Erythroblast (primary cell): Measurements from ENCODE around the gene LLCFC1.

Experiments used
- GATA1 ChIP-seq: IDR thresholded peaks from 2 replicates; pipeline ENCODE4 v1.6.1; 2011; ENCODE audit warnings: low read depth, mild to moderate bottlenecking, control low read depth, low read length, moderate library complexity
- POLR2A ChIP-seq: IDR thresholded peaks from 2 replicates; pipeline ENCODE4 v1.6.1; 2011; ENCODE audit warnings: mild to moderate bottlenecking, low read length

DNA sequence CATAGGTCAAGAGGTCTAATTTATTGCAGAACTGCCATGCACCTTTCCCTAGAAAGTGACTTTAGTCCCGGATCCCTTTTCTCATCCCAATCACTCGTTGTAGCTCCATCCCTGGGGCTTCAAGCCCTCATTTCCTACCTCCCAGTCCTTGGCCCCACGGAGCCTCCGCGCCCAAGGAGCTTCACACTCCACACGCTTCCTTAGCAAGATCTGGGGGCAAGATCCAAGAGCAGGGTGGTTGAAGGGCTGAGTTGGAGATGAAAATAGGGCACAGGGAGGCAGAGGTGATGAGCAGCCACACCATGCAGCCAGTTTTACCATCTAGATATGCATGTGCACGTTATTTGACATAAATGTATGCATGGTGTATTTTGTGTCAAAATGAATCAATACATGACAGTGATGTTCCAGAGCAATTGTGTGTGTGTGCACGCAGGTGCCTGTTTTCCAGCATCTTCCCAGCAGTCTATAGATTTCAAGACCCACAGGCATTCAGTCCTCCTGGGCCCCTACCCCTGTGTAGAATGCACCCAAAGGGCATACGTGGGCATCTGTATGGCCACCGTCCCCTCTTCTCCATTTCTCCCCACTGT is 47.7 kb upstream of the LLCFC1 start:
- no peak for TF ChIP-seq POLR2A
- no peak for TF ChIP-seq GATA1
